Stimulated activated CD4-positive, alpha-beta T cell treated with anti-CD3 and anti-CD28 coated beads, Interleukin-15, amount 100 ng/mL, for 24 hours (primary cell): ENCODE data around the gene TLE4.
"Not testable (repeated sequence)": the region's sequence is repeated elsewhere in the genome, so short reads cannot be mapped to it uniquely, and the experiment has no call there.

ENCODE experiments used
- DNase-seq: peaks from one replicate; pipeline ENCODE4 v3.0.0-alpha.2; 2020

Gene TLE4

DNA sequence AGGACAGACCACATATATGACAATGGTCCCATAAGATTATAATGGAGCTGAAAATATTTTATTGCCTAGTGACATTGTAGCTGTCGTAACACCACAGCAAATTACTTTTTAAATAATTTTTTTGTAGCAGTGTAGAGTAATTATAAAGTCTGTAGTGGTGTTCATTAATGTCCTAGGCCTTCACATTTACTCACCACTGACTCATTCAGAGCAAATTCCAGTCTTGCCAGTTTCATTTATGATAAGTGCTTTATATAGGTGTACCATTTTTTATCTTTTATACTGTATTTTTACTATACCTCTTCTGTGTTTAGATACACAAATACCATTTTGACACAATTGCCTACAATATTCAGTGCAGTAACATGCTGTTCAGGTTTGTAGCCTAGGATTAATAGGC is 67.6 kb downstream of the TLE4 start:
- no peak for DNase-seq

DNA sequence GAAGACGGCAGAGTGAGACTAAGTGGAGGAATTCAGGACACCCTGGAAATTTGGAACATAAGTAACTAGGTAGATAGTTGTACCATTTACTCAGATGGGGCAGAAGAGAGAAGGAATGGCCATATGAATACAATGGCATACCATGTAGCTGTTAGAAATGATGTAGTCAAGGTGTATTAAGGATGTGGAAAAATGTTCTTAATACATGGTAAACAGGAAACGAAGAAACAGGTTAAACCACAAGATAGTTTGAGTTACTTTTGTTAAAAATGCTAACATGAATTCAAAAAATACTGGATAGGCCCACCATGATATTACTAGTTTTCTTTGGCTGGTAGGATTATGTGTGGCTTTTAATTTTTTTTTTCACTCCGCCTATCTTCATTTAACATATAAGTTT is 68.3 kb downstream of the TLE4 start:
- DNase-seq, result not testable (repeated sequence)

GRCh38 chr9:79641070-79641469 is 69.3 kb downstream of the TLE4 start:
- DNase-seq, result no peak

GRCh38 chr9:79642671-79643070 is 70.9 kb downstream of the TLE4 start:
- no peak for DNase-seq

GRCh38 chr9:79644048-79644447 is 72.3 kb downstream of the TLE4 start:
- no peak for DNase-seq

DNA sequence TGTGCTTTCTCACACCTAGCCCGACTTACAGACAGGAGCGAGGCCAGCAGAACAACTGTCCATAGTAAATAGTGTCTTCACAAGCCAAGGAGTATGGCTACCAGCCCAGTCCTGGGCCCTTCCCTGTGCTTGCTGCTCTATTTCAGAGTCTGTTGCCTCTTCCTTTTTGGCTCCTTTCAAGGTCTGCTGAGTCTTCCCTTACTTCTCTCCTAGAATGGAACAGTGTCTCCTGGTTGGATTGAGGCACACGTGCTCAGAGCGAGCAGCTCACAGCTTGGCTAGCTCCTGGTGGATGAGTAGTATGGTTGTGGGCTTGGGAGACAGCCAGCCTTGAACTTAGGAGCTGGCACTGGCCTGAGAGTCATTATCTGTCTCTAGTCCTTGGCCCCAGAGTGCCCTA is 72.8 kb downstream of the TLE4 start:
- DNase-seq, result no peak

- no peak for DNase-seq
These were observed 73.3 kb downstream of the TLE4 start for GRCh38 chr9:79645110-79645509.

- DNase-seq, result no peak
These were observed 74.3 kb downstream of the TLE4 start for GRCh38 chr9:79646096-79646495.

GRCh38 chr9:79651251-79651795 is 79.6 kb downstream of the TLE4 start:
- DNase-seq, result no peak

GRCh38 chr9:79652598-79652997 is 80.8 kb downstream of the TLE4 start:
- no peak for DNase-seq

DNA sequence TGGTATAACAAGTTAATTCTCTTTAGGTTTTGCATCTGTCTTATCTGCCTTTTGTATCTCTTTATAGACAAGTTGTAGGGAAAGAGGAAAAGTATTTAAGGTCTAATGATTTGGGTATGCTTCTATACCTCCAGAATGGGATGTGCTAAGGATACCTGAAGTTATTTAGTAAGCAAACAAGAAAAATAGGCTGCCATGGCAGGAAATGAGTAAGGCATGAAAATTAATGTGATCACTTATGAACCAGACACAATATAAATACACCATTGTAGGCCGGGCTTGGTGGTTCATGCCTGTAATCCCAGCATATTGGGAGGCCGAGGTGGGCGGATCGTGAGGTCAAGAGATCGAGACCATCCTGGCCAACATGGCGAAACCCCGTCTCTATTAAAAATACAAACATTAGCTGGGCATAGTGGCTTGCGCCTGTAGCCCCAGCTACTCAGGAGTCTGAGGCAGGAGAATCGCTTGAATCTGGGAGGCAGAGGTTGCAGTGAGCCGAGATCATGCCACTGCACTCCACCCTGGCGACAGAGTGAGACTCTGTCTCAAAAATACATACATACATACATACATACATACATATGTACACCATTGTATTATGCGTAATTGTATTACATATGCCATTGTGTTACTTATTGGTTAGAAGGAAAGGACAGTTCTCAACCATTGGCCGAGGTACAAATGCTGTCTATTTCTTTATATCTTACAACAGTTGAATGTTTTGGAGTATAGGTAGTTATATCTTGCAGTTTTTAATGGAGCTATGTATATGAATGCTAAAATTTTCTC is 83.0 kb downstream of the TLE4 start:
- DNase-seq, result not testable (repeated sequence)

DNA sequence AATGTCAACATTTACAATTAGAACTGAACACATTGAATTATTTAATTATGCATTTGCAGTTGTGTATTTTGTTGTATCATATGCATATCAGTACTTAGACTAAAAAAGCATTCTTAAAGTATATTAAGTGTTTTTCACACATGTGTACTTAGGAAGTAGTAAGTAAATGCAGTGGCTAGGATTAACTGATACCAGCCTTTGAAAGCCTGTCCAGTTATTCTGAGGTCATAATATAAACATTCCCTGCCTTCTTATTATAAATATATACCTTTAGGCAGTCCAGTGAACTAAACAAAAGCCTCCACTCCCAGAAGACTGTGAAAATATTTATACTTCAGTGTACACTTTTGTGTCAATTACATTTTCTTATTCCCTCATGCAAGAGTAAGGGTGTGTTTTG is 83.8 kb downstream of the TLE4 start:
- DNase-seq, result no peak

DNA sequence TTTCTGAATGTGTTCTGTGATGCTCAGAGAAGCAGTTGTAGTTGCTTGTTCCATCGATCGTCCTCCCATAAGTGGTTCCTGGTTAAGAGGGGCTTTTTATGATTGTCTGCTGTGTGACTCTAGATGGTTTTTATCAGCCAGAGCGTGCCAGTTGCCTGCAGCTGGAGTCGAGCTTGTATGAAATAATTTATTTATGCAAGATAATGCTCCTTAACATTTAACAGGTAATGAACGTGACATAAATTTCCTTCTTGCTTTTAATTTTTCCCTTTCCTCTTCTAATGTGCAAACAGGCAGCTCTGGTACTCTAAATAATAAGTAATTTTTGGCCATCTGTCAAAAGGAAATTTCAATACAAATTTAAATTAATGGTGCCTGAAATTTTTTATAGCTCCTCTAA is 84.4 kb downstream of the TLE4 start:
- no peak for DNase-seq

GRCh38 chr9:79657891-79658290 is 86.1 kb downstream of the TLE4 start:
- DNase-seq, result no peak

DNA sequence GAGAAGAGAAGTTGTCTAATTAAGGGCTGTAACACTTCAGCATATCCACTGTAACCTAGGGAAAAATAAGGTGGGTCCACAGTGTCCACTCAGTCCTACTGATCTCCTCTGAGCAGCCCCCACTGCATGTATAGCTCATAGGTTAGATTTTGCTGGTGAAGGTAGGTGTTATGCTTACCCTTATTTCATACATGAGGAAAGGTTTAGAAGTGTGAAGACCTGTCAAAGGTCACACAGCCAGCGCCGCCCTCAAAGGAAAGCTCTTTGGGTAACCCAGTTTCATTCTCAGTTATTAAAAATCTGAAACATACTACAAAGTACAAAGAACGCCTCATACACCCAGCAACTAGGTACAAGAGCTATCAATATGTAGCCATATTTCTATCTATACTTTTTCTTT is 87.2 kb downstream of the TLE4 start:
- DNase-seq, result no peak

DNA sequence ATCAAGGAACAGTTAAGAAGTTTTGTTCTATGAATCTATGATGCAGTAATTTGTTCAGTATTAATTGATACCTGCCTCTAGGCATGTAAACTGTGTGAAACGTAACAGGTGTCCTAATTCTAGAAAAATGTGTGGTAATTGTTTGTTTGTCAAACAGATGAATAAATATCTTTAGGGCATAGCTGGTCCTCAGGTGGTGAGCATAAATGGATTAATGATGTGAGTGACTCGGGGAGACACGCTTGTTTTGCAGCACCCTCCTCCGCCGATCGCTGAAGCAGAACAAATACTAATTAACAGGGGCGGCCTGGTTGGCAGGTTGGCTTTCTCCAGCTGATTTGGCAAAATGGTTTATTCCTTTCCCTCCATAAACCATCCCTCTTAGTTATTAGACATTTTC is 88.8 kb downstream of the TLE4 start:
- no peak for DNase-seq

DNA sequence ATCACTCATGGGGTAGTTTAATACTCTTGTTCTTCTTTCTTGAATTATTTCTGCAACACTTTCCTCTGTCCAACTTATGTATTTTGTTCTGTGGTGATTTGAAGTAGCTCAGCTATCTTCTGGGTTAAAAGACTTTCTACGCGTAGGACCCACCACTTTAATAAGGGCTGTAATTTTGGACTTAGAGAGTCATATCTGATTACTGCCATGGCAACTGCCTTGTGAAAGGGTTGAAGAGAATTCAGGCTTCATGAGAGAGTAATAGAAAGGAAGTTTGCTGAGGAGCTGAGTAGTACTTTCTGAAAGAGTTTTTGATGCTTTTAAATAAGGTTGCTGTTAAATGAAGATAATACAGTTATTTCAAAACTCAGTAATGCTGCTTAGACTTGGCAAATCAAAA is 89.5 kb downstream of the TLE4 start:
- no peak for DNase-seq

GRCh38 chr9:79661886-79662536 is 90.2 kb downstream of the TLE4 start:
- DNase-seq, result no peak

DNA sequence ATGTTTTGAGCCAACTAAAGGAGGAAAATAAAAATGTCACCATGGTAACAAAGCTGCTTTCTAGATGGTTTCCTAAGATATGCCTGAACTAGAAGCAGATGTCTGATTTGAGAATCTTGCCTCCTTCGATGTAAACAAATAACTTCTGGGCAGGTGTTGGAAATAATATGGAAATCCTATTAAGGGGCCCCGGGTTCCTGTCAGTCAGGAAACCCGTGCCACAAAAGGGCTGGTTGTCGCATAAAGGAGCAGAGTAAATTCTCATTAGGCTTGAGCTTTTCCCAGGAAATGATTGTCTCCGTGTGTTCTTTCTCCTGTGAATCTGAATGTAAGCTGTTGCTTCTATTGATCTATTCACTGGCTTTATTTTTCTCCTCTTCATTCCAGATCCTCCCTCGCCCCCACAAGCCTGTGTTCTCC is 90.8 kb downstream of the TLE4 start:
- no peak for DNase-seq

GRCh38 chr9:79663300-79663699 is 91.5 kb downstream of the TLE4 start:
- no peak for DNase-seq

DNA sequence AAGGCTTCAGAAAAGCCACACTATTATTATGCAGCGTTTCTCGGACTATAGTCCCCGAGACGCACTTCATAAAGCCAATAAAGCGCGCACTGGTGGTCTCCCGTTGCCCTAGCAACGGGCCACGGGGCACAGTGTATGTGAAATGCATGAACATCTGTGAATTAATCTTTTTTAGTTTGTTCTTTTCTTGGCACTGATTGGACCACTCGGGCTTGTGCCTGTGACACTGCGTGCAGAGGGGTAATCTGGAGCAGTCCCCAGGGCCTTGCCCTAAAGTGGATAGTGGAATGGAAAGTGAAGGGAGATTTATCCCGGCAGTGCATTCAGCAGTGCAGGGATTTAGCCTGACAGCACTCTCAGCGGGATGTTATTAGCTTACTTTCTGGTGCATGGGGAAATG is 92.1 kb downstream of the TLE4 start:
- no peak for DNase-seq

DNA sequence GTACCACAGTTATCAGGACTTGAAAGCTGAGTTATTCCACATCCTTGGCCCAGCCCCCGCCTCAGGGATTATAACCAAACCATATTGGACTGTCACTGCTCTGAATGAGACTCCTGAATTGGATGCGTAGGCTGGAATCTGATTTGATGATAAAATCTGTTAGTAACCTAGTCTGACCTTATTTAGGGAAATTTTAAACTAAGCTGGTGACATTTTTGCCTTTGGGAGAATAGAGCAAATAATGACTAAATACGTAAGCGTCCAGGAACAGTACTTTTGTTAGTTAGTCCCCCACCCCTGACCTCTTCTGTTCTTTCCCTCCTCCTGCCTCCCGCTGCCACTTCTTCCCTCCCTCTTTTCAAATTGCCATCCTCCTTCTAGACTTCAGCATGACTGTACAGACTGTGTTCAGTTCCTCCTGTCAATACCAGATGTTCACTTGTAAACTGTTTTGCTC is 92.6 kb downstream of the TLE4 start:
- no peak for DNase-seq

- no peak for DNase-seq
These were observed 93.6 kb downstream of the TLE4 start for GRCh38 chr9:79665369-79665768.

- no peak for DNase-seq
These were observed 94.2 kb downstream of the TLE4 start for GRCh38 chr9:79665931-79666330.
